Measurements from ENCODE around the gene TXNRD3.

DNA sequence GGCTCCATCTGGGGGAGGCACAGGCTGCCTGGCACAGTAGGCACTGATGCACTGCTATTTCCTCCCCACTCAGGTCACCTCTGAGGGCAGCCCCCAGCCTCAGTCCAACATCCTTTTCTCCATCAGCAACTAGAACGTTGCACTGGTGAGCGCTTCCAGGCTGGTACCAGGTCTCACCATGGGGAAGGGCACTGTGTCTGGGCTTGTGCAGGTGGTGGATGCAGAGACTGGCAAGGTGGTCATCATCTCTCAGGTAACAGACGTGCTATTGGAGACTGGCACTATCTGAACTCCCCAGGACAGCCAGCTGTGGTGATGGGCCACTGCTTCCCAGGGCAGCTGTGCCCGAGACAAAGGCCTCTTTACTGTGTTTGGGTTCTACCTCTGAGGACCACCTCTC lies 8.3 kb upstream of the TXNRD3 start:
- TF ChIP-seq, protein P1, sequence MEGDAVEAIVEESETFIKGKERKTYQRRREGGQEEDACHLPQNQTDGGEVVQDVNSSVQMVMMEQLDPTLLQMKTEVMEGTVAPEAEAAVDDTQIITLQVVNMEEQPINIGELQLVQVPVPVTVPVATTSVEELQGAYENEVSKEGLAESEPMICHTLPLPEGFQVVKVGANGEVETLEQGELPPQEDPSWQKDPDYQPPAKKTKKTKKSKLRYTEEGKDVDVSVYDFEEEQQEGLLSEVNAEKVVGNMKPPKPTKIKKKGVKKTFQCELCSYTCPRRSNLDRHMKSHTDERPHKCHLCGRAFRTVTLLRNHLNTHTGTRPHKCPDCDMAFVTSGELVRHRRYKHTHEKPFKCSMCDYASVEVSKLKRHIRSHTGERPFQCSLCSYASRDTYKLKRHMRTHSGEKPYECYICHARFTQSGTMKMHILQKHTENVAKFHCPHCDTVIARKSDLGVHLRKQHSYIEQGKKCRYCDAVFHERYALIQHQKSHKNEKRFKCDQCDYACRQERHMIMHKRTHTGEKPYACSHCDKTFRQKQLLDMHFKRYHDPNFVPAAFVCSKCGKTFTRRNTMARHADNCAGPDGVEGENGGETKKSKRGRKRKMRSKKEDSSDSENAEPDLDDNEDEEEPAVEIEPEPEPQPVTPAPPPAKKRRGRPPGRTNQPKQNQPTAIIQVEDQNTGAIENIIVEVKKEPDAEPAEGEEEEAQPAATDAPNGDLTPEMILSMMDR (IDR thresholded peaks at IDR 0.05): no peak
- TF ChIP-seq EP300 (IDR thresholded peaks at IDR 0.05) (no peak), ZFP36 (IDR thresholded peaks at IDR 0.05; ENCODE audit: borderline replicate concordance, partially characterized antibody) (no peak), SREBF2 (IDR thresholded peaks at IDR 0.05) (no peak), RAD21 (conservative IDR thresholded peaks at IDR 0.05 in 1 of 2, IDR thresholded peaks at IDR 0.05 in 1 of 2) (no peak), CHD2 (IDR thresholded peaks at IDR 0.05; ENCODE audit: low read length, partially characterized antibody) (no peak), HDAC2 (IDR thresholded peaks at IDR 0.05) (no peak), MAFK (IDR thresholded peaks at IDR 0.05; ENCODE audit: partially characterized antibody) (no peak), RNF2 (IDR thresholded peaks at IDR 0.05; ENCODE audit: borderline replicate concordance, low read depth) (no peak), JUN (IDR thresholded peaks at IDR 0.05) (no peak), POLR2A (IDR thresholded peaks at IDR 0.05; ENCODE audit: low read length) (no peak), NPAS2 (CRISPR knock-in tag; IDR thresholded peaks at IDR 0.05; ENCODE audit: borderline replicate concordance) (no peak)
- TF ChIP-seq, protein P2, sequence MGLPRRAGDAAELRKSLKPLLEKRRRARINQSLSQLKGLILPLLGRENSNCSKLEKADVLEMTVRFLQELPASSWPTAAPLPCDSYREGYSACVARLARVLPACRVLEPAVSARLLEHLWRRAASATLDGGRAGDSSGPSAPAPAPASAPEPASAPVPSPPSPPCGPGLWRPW (IDR thresholded peaks at IDR 0.05): no peak
- TF ChIP-seq, protein P3, sequence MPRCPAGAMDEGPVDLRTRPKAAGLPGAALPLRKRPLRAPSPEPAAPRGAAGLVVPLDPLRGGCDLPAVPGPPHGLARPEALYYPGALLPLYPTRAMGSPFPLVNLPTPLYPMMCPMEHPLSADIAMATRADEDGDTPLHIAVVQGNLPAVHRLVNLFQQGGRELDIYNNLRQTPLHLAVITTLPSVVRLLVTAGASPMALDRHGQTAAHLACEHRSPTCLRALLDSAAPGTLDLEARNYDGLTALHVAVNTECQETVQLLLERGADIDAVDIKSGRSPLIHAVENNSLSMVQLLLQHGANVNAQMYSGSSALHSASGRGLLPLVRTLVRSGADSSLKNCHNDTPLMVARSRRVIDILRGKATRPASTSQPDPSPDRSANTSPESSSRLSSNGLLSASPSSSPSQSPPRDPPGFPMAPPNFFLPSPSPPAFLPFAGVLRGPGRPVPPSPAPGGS (IDR thresholded peaks at IDR 0.05): no peak
